ENCODE results near the gene CNTF.

DNA sequence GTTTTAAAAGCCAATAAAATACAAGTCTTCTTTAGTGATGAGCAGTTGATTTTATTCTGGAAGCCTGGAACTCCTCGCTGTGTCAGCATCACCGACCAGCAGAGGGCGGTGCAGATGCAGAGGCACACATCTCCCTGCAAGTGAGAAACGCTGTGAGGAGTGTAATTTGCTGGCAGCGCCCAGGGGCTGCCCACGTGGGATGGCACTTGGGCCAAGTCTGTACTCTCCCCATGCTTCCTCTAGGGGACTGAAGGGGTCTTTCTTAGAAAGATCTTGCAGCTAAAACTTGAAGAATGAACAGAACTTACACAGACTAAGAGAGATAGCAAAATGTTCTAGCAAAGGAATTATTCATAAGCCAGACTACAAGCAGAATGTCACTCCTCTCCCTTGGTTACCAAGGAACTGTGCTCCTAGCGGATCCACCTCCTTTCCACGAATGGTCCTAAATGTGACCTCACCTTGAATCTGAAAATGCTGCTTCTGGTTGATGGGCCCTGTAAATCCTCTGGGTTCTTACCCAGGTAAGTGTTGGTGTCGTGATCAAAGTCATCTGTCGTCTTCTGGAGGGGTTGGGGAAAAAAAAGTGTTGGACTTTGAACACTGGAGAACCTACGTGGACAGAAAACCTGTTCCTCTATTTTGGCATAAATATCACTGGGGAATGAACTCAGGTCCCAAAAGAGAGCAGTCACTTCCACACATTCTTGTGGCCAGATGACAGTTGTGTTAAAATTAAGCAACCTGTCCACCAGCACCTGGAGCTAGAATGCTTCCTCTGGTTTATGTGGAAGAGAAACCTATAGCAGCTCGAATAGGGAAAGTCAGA, 31.8 kb downstream of the CNTF start:
- no peak for TF ChIP-seq POLR2A (IDR thresholded peaks at IDR 0.05)
- TF ChIP-seq, protein P1, sequence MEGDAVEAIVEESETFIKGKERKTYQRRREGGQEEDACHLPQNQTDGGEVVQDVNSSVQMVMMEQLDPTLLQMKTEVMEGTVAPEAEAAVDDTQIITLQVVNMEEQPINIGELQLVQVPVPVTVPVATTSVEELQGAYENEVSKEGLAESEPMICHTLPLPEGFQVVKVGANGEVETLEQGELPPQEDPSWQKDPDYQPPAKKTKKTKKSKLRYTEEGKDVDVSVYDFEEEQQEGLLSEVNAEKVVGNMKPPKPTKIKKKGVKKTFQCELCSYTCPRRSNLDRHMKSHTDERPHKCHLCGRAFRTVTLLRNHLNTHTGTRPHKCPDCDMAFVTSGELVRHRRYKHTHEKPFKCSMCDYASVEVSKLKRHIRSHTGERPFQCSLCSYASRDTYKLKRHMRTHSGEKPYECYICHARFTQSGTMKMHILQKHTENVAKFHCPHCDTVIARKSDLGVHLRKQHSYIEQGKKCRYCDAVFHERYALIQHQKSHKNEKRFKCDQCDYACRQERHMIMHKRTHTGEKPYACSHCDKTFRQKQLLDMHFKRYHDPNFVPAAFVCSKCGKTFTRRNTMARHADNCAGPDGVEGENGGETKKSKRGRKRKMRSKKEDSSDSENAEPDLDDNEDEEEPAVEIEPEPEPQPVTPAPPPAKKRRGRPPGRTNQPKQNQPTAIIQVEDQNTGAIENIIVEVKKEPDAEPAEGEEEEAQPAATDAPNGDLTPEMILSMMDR (IDR thresholded peaks at IDR 0.05), result peak; percentile 67 to 89 (median 80)
